ENCODE results near the gene NR6A1. TPM values are rescaled to one million over a fixed set of nuclear protein-coding genes. Genes with fewer than 3 reads are reported as not detected.

NR6A1 gene
- total RNA-seq, 1 donor from 2014 or later: 0.56 TPM

DNA sequence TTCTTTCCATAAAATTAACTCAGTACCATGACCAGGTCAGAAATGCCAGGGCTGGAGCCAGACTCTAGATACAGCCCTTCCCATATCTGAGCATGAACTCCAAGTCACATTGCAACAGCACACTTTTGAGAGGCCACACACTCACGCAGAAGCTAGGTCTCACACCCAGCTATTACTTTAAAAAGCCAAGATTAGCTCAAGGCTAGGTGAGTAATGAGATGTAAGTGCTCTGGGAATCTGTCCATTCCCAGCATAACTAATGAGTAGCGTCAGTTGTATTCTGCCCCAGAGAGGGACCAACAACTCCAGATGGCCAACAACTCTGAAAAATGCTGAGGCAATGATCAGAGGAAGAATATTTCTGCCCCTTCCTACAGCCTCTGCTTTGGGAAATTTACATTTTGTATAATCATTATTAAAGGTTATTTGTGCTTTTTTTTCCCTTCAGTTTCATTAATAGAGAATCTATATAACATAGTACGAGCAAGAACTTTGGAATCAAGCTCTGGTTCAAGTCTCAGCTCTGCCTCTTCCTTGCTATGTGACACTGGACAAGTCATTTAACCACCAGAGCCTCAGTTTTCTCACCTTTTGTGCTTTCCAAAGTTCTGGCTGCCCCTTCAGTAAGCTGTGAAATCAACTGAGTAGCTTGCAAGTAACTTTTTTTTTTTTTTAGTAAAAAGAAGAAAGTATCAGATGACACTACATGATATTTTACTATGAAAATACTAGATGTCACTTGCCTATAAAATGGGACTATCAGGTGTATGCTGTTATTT, 118.3 kb downstream of the NR6A1 start:
- DNase-seq (ENCODE audit: extremely low spot score, unreplicated experiment): no peak
- Mint-ChIP-seq H3K36me3 (ENCODE audit: unreplicated experiment) (no peaks in the 10 kb centered on the region), H3K4me3 (ENCODE audit: unreplicated experiment) (no peak overlapping the region), H3K27ac (ENCODE audit: unreplicated experiment) (peak overlapping the region; percentile 68), H3K27me3 (ENCODE audit: unreplicated experiment) (no peaks in the 10 kb centered on the region), H3K9me3 (ENCODE audit: unreplicated experiment) (no peaks in the 10 kb centered on the region), H3K4me1 (ENCODE audit: unreplicated experiment) (peaks cover 24% of the 10 kb centered on the region)
- TF ChIP-seq, protein P1, sequence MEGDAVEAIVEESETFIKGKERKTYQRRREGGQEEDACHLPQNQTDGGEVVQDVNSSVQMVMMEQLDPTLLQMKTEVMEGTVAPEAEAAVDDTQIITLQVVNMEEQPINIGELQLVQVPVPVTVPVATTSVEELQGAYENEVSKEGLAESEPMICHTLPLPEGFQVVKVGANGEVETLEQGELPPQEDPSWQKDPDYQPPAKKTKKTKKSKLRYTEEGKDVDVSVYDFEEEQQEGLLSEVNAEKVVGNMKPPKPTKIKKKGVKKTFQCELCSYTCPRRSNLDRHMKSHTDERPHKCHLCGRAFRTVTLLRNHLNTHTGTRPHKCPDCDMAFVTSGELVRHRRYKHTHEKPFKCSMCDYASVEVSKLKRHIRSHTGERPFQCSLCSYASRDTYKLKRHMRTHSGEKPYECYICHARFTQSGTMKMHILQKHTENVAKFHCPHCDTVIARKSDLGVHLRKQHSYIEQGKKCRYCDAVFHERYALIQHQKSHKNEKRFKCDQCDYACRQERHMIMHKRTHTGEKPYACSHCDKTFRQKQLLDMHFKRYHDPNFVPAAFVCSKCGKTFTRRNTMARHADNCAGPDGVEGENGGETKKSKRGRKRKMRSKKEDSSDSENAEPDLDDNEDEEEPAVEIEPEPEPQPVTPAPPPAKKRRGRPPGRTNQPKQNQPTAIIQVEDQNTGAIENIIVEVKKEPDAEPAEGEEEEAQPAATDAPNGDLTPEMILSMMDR (IDR thresholded peaks at IDR 0.05): no peak

DNA sequence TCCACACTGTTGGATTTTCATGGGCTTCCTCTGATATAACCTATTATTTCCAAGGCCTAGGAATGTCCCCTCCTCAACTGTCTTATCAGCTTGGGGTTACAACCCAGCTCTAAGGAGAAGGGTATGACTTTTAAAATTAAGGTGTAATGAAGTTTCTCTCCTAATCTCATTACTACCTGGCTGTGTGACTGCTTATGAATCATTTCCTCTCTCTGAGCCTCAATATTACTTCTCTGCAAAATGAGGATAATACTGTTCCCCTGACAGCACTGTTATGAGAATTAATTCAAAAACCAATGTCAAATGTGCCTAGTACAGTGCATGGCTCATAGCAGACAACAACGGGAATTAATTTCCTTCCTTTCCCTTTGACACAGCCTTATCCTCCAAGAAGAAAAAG, 118.9 kb downstream of the NR6A1 start:
- Mint-ChIP-seq H3K9me3 (ENCODE audit: unreplicated experiment) (no peaks in the 10 kb centered on the region), H3K27ac (ENCODE audit: unreplicated experiment) (peak overlapping the region; percentile 68), H3K27me3 (ENCODE audit: unreplicated experiment) (no peaks in the 10 kb centered on the region), H3K4me1 (ENCODE audit: unreplicated experiment) (peaks cover 18% of the 10 kb centered on the region), H3K4me3 (ENCODE audit: unreplicated experiment) (no peak overlapping the region), H3K36me3 (ENCODE audit: unreplicated experiment) (no peaks in the 10 kb centered on the region)
- TF ChIP-seq, protein P1 (IDR thresholded peaks at IDR 0.05): no peak
- no peak for DNase-seq (ENCODE audit: extremely low spot score, unreplicated experiment)

DNA sequence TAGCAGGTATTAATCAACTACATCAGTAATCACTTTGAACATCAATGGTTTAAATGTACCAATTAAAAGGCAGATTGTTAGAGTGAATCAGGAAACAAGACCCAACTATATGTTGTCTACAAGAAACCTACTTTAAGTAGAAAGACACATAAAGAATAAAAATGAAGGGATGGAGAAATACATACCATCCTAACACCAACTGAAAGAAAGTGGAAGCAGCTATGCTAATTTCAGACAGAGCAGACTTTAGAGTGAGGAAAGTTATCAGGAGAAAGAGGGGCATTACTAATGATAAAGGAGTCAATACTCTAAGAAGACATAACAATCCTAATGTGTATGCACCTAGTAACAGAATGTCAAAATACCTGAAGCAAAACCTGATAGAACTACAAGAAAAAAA, 125.8 kb downstream of the NR6A1 start:
- TF ChIP-seq, protein P1 (IDR thresholded peaks at IDR 0.05): no peak
- no peak overlapping the region for H3K4me3 Mint-ChIP-seq (ENCODE audit: unreplicated experiment)
- H3K4me1 Mint-ChIP-seq (ENCODE audit: unreplicated experiment): no peaks in the 10 kb centered on the region
- no peak for DNase-seq (ENCODE audit: extremely low spot score, unreplicated experiment)
- H3K27ac Mint-ChIP-seq (ENCODE audit: unreplicated experiment): no peak overlapping the region
- peaks cover 13% of the 10 kb centered on the region for H3K9me3 Mint-ChIP-seq (ENCODE audit: unreplicated experiment)
- H3K27me3 Mint-ChIP-seq (ENCODE audit: unreplicated experiment): no peaks in the 10 kb centered on the region
- H3K36me3 Mint-ChIP-seq (ENCODE audit: unreplicated experiment): peaks cover 6% of the 10 kb centered on the region

DNA sequence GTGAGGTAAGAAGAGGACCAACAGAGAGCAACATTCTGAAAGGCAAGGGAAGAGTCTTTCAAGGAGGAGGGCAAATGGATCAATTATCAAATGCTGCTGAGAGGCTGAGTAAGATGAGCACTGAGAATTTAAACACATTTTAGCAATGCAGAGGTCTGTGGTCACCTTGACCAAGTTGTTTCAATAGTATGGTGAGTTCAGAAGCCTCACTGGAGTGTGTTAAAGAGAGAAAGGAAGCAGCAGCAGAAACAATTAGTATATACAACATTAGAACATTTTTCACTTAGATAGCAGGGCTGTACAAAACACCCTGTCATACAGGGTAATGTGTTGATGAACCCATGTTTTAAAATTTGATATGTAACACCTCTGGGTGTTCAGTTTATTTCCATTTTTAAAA, 131.5 kb downstream of the NR6A1 start:
- no peaks in the 10 kb centered on the region for H3K9me3 Mint-ChIP-seq (ENCODE audit: unreplicated experiment)
- H3K4me1 Mint-ChIP-seq (ENCODE audit: unreplicated experiment): no peaks in the 10 kb centered on the region
- no peaks in the 10 kb centered on the region for H3K36me3 Mint-ChIP-seq (ENCODE audit: unreplicated experiment)
- no peaks in the 10 kb centered on the region for H3K27me3 Mint-ChIP-seq (ENCODE audit: unreplicated experiment)
- no peak overlapping the region for H3K27ac Mint-ChIP-seq (ENCODE audit: unreplicated experiment)
- TF ChIP-seq, protein P1 (IDR thresholded peaks at IDR 0.05): no peak
- no peak for DNase-seq (ENCODE audit: extremely low spot score, unreplicated experiment)
- H3K4me3 Mint-ChIP-seq (ENCODE audit: unreplicated experiment): no peak overlapping the region

DNA sequence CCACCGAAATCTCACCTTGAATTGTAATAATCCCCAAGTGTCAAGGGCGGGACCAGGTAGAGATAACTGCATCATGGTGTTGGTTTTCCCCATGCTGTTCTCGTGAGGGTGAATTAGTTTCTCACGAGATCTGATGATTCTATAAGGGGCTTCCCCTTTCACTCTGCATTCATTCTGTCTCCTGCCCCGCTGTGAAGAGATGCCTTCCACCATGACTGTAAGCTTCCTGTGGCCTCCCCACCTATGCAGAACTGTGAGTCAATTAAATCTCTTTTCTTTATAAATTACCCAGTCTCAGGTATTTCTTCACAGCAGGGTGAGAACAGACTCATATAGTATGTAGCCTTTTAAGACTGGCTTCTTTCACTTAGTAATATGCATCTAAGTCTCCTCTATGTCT, 135.8 kb downstream of the NR6A1 start:
- Mint-ChIP-seq H3K27ac (ENCODE audit: unreplicated experiment) (no peak overlapping the region), H3K36me3 (ENCODE audit: unreplicated experiment) (no peaks in the 10 kb centered on the region), H3K4me1 (ENCODE audit: unreplicated experiment) (peaks cover 3% of the 10 kb centered on the region), H3K27me3 (ENCODE audit: unreplicated experiment) (no peaks in the 10 kb centered on the region), H3K9me3 (ENCODE audit: unreplicated experiment) (no peaks in the 10 kb centered on the region), H3K4me3 (ENCODE audit: unreplicated experiment) (no peak overlapping the region)
- TF ChIP-seq, protein P1 (IDR thresholded peaks at IDR 0.05): no peak
- DNase-seq (ENCODE audit: extremely low spot score, unreplicated experiment): no peak
